Ishikawa (cell line): ENCODE results near the gene TSPAN15.

Source experiments
- YY1 ChIP-seq: IDR thresholded peaks from 2 replicates; pipeline ENCODE4 v1.6.1; 2012; ENCODE audit warnings: low read depth
- TF ChIP-seq, protein P1 (sequence below): IDR thresholded peaks from 2 replicates; pipeline ENCODE4 v1.6.1; 2012

DNA sequence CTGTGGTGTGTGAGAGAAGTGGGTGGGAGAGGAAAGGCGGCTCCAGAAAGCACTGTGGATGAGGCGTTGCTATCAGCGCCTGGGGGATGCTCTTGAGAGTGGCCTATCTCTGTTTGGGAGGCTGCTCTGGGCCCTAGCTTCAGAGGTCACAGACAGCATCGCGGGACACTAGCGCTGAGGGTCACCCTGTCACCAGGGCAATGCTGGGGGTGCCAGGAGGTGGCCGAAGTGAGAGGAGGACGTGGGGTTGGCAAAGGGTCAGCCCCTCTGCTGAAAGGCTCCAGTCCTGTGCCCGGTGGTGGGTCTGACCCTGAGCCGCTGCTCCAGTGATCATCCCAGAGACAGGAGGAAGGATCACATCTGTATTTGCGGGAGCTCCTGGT is 31.5 kb upstream of the TSPAN15 start:
- TF ChIP-seq, protein P1, sequence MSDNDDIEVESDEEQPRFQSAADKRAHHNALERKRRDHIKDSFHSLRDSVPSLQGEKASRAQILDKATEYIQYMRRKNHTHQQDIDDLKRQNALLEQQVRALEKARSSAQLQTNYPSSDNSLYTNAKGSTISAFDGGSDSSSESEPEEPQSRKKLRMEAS = no peak
- no peak for TF ChIP-seq YY1
